ENCODE measurements around the gene LRRC3B.

Gene LRRC3B

GRCh38 chr3:26631390-26631738 lies 8.8 kb downstream of the LRRC3B start:
- DNase-seq, result no peak

GRCh38 chr3:26634601-26635000 lies 12.0 kb downstream of the LRRC3B start:
- no peak for DNase-seq

- no peak for DNase-seq
Measured at GRCh38 chr3:26636096-26636727, 13.6 kb downstream of the LRRC3B start.

- no peak for DNase-seq
Measured at GRCh38 chr3:26637698-26638097, 15.1 kb downstream of the LRRC3B start.

- no peak for DNase-seq
Measured at GRCh38 chr3:26638113-26638512, 15.5 kb downstream of the LRRC3B start.

- DNase-seq, result no peak
Measured at GRCh38 chr3:26639339-26639738, 16.8 kb downstream of the LRRC3B start.

- DNase-seq, result no peak
Measured at GRCh38 chr3:26647078-26647477, 24.5 kb downstream of the LRRC3B start.

GRCh38 chr3:26648461-26648860 lies 25.9 kb downstream of the LRRC3B start:
- DNase-seq, result no peak

GRCh38 chr3:26652164-26652563 lies 29.6 kb downstream of the LRRC3B start:
- no peak for DNase-seq

- DNase-seq, result no peak
Measured at GRCh38 chr3:26653811-26654425, 31.3 kb downstream of the LRRC3B start.

GRCh38 chr3:26655231-26655630 lies 32.7 kb downstream of the LRRC3B start:
- DNase-seq, result no peak

- DNase-seq, result no peak
Measured at GRCh38 chr3:26657348-26657976, 34.9 kb downstream of the LRRC3B start.

- DNase-seq, result no peak
Measured at GRCh38 chr3:26668171-26668570, 45.6 kb downstream of the LRRC3B start.

GRCh38 chr3:26668696-26669095 lies 46.1 kb downstream of the LRRC3B start:
- no peak for DNase-seq

GRCh38 chr3:26675336-26675735 lies 52.8 kb downstream of the LRRC3B start:
- no peak for DNase-seq

- DNase-seq, result no peak
Measured at GRCh38 chr3:26681632-26682031, 59.1 kb downstream of the LRRC3B start.

- no peak for DNase-seq
Measured at GRCh38 chr3:26682406-26682805, 59.8 kb downstream of the LRRC3B start.

GRCh38 chr3:26683902-26684301 lies 61.3 kb downstream of the LRRC3B start:
- no peak for DNase-seq

- no peak for DNase-seq
Measured at GRCh38 chr3:26687466-26687865, 64.9 kb downstream of the LRRC3B start.

GRCh38 chr3:26699553-26699952 lies 77.0 kb downstream of the LRRC3B start:
- DNase-seq, result no peak

GRCh38 chr3:26703519-26703918 lies 80.9 kb downstream of the LRRC3B start:
- DNase-seq, result no peak

GRCh38 chr3:26704736-26705135 lies 82.2 kb downstream of the LRRC3B start:
- no peak for DNase-seq

GRCh38 chr3:26708501-26708900 lies 85.9 kb downstream of the LRRC3B start:
- no peak for DNase-seq

GRCh38 chr3:26712211-26713026 lies 89.8 kb downstream of the LRRC3B start:
- no peak for DNase-seq

Data from stimulated activated CD4-positive, alpha-beta T cell treated with anti-CD3 and anti-CD28 coated beads, Interleukin-15, amount 100 ng/mL, for 24 hours (primary cell).